NCI-H748 treated with DMSO at 0.1 percent for 48 hours (cell line): ENCODE results near the gene PID1.
A peak's percentile ranks its signal among the peaks of the same experiment; 100 is the strongest.
"Not testable (repeated sequence)": the region's sequence is repeated elsewhere in the genome, so short reads cannot be mapped to it uniquely, and the experiment has no call there.

Experiments used
- DNase-seq: peaks from one replicate; lab custom pipeline; 2025; lab: John Stamatoyannopoulos, UW

Gene PID1

GRCh38 chr2:229111744-229112143 lies 159.3 kb downstream of the PID1 start:
- DNase-seq: no peak

GRCh38 chr2:229109195-229109594 lies 161.9 kb downstream of the PID1 start:
- DNase-seq: no peak

GRCh38 chr2:229107601-229108000 lies 163.5 kb downstream of the PID1 start:
- no peak for DNase-seq

- DNase-seq: no peak
Measured at GRCh38 chr2:229104974-229105387, 166.1 kb downstream of the PID1 start.

GRCh38 chr2:229104025-229104424 lies 167.1 kb downstream of the PID1 start:
- DNase-seq: no peak

GRCh38 chr2:229101314-229101713 lies 169.8 kb downstream of the PID1 start:
- no peak for DNase-seq

- DNase-seq: no peak
Measured at GRCh38 chr2:229099231-229099630, 171.9 kb downstream of the PID1 start.

GRCh38 chr2:229098801-229099200 lies 172.3 kb downstream of the PID1 start:
- DNase-seq: no peak

- no peak for DNase-seq
Measured at GRCh38 chr2:229096409-229097066, 174.5 kb downstream of the PID1 start.

GRCh38 chr2:229095472-229095871 lies 175.6 kb downstream of the PID1 start:
- DNase-seq: no peak

GRCh38 chr2:229090225-229090624 lies 180.9 kb downstream of the PID1 start:
- DNase-seq: no peak

GRCh38 chr2:229089776-229090175 lies 181.3 kb downstream of the PID1 start:
- DNase-seq: no peak

GRCh38 chr2:229088966-229089700 lies 182.0 kb downstream of the PID1 start:
- no peak for DNase-seq

- no peak for DNase-seq
Measured at GRCh38 chr2:229088517-229088913, 182.6 kb downstream of the PID1 start.

- no peak for DNase-seq
Measured at GRCh38 chr2:229087843-229088516, 183.1 kb downstream of the PID1 start.

GRCh38 chr2:229087267-229087666 lies 183.8 kb downstream of the PID1 start:
- no peak for DNase-seq

- no peak for DNase-seq
Measured at GRCh38 chr2:229085439-229085838, 185.6 kb downstream of the PID1 start.

- no peak for DNase-seq
Measured at GRCh38 chr2:229084447-229084846, 186.6 kb downstream of the PID1 start.

- DNase-seq: peak; percentile 62
Measured at GRCh38 chr2:229083606-229084340, 187.3 kb downstream of the PID1 start.

- no peak for DNase-seq
Measured at GRCh38 chr2:229081411-229081810, 189.7 kb downstream of the PID1 start.

- DNase-seq: no peak
Measured at GRCh38 chr2:229080172-229080571, 190.9 kb downstream of the PID1 start.

GRCh38 chr2:229076886-229077285 lies 194.2 kb downstream of the PID1 start:
- not testable (repeated sequence) for DNase-seq
